ENCODE results near the gene NT5DC4. TPM values are rescaled to one million over a fixed set of nuclear protein-coding genes. Genes with fewer than 3 reads are reported as not detected.
"Not testable (repeated sequence)": the region's sequence is repeated elsewhere in the genome, so short reads cannot be mapped to it uniquely, and the experiment has no call there.

NT5DC4 gene
- polyA plus RNA-seq, 1 of the 3 experiments (the other 2 are of a cell fraction) = not detected

DNA sequence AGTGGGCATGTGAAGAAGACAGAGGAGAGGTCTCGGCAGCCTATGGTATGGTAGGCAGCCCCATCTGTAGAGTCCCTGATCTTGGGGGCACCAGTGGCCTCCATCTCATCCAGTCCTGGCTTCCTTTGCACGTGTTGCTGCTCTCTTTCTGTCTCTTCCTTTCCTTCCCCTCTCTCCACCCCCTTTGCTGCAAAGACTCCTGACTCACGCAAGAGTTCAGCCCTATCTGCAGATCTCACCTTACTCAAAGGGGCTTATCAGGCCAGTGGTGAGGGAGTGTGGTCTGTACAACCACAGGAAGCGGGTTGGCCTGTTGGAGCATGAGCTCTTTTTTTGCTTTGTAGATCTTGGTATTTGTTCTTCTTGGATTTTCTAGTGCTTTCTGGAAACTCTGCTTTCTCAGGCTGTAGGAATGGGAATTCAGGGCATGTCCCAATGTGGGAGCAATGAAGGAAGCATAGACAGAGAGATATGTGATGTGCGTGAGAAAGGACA lies 14.6 kb upstream of the NT5DC4 start (continued):
- no peak for TF ChIP-seq IRF3 (IDR thresholded peaks at IDR 0.05; ENCODE audit: low read depth, low read length)
- TF ChIP-seq TCF12 (IDR thresholded peaks at IDR 0.05) = no peak
- TF ChIP-seq NFIC (IDR thresholded peaks at IDR 0.05; ENCODE audit: borderline replicate concordance) = no peak
- TF ChIP-seq YY1 (IDR thresholded peaks at IDR 0.05; ENCODE audit: low read depth) = no peak

DNA sequence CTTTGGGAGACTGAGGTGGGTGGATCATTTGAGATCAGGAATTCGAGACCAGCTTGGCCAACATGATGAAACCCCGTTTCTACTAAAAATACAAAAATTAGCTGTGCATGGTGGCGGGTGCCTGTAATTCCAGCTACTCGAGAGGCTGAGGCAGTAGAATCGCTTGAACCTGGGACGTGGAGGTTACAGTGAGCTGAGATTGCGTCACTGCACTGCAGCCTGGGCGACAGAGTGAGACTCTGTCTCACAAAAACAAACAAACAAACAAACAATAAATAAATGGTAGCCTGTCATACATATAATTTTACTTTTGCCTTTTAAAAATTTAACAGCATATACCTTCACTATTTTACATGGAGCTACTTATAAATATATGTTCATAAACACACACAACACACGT lies 13.9 kb upstream of the NT5DC4 start:
- WGBS (ENCODE audit: low lambda C conversion rate) = 77% methylated on average over 9 of the region's 9 CpGs
- not testable (repeated sequence) for DNase-seq

GRCh38 chr2:112708968-112709367 lies 11.9 kb upstream of the NT5DC4 start:
- Histone ChIP-seq H3K4me2 (no peak overlapping the region), H3K27me3 (ENCODE audit: insufficient read depth) (no peaks in the 10 kb centered on the region), H3K36me3 (replicated peaks in 1 of 2; ENCODE audit: control insufficient read depth in 1 of 2, insufficient read depth in 2 of 2, low read length in 1 of 2) (no peaks in the 10 kb centered on the region), H3F3A (replicated peaks; ENCODE audit: insufficient read depth) (peaks cover 4% of the 10 kb centered on the region), H4K20me1 (ENCODE audit: insufficient read depth) (no peaks in the 10 kb centered on the region), H3K4me3 (ENCODE audit: low read depth in 2 of 2, low read length in 1 of 2) (no peak overlapping the region), H3K4me1 (ENCODE audit: control insufficient read depth in 1 of 2, insufficient read depth in 2 of 2, low read depth in 1 of 2, low read length in 1 of 2) (no peaks in the 10 kb centered on the region), H3K9ac (no peak overlapping the region), H3K9me3 (no peaks in the 10 kb centered on the region), H3K9me2 (no peaks in the 10 kb centered on the region), H3K79me2 (ENCODE audit: insufficient read depth) (no peaks in the 10 kb centered on the region), H3K27ac (ENCODE audit: low read depth in 2 of 2, low read length in 1 of 2) (no peak overlapping the region), H2AFZ (ENCODE audit: low read depth) (no peak overlapping the region)
- DNase-seq = no peak
- ChIA-PET POLR2A (no interaction called here), CTCF (interaction anchor here (0.6 to 2.2 kb wide), 3 partner anchors 18 to 228 kb away, joined by 3 to 10 read pairs (median 4); no protein-coding TSS in a partner anchor)
- 81% methylated on average over 10 of the region's 10 CpGs for WGBS (ENCODE audit: low lambda C conversion rate)
- TF ChIP-seq, protein P1, sequence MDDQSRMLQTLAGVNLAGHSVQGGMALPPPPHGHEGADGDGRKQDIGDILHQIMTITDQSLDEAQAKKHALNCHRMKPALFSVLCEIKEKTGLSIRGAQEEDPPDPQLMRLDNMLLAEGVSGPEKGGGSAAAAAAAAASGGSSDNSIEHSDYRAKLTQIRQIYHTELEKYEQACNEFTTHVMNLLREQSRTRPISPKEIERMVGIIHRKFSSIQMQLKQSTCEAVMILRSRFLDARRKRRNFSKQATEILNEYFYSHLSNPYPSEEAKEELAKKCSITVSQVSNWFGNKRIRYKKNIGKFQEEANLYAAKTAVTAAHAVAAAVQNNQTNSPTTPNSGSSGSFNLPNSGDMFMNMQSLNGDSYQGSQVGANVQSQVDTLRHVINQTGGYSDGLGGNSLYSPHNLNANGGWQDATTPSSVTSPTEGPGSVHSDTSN (IDR thresholded peaks at IDR 0.05) = no peak
- TF ChIP-seq EP300 (IDR thresholded peaks at IDR 0.05; ENCODE audit: borderline replicate concordance in 1 of 2, low read depth in 1 of 2, low read length in 1 of 2) = no peak
- TF ChIP-seq, protein P2, sequence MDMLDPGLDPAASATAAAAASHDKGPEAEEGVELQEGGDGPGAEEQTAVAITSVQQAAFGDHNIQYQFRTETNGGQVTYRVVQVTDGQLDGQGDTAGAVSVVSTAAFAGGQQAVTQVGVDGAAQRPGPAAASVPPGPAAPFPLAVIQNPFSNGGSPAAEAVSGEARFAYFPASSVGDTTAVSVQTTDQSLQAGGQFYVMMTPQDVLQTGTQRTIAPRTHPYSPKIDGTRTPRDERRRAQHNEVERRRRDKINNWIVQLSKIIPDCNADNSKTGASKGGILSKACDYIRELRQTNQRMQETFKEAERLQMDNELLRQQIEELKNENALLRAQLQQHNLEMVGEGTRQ (IDR thresholded peaks at IDR 0.05; ENCODE audit: borderline replicate concordance, low read depth, low read length) = no peak
- TF ChIP-seq NRF1 (IDR thresholded peaks at IDR 0.05; ENCODE audit: low read depth, low read length) = no peak
- no peak for TF ChIP-seq JUND (IDR thresholded peaks at IDR 0.05)
- TF ChIP-seq GABPA (IDR thresholded peaks at IDR 0.05; ENCODE audit: low read depth) = no peak
- TF ChIP-seq, protein P3, sequence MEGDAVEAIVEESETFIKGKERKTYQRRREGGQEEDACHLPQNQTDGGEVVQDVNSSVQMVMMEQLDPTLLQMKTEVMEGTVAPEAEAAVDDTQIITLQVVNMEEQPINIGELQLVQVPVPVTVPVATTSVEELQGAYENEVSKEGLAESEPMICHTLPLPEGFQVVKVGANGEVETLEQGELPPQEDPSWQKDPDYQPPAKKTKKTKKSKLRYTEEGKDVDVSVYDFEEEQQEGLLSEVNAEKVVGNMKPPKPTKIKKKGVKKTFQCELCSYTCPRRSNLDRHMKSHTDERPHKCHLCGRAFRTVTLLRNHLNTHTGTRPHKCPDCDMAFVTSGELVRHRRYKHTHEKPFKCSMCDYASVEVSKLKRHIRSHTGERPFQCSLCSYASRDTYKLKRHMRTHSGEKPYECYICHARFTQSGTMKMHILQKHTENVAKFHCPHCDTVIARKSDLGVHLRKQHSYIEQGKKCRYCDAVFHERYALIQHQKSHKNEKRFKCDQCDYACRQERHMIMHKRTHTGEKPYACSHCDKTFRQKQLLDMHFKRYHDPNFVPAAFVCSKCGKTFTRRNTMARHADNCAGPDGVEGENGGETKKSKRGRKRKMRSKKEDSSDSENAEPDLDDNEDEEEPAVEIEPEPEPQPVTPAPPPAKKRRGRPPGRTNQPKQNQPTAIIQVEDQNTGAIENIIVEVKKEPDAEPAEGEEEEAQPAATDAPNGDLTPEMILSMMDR (IDR thresholded peaks at IDR 0.05) = no peak
- TF ChIP-seq TAF1 (IDR thresholded peaks at IDR 0.05; ENCODE audit: borderline replicate concordance, low read depth, low read length) = no peak

More for the DNA sequence above, 13.9 kb upstream of the NT5DC4 start:
- CTCF ChIA-PET = interaction anchor here (0.7 to 5.6 kb wide), 5 partner anchors 8 to 106 kb away, joined by 3 to 22 read pairs (median 4); no protein-coding TSS in a partner anchor
- H3K27ac ChIP-seq (ENCODE audit: low read depth in 2 of 2, low read length in 1 of 2); H3K9me3 ChIP-seq; H3K9ac ChIP-seq; H3K79me2 ChIP-seq (ENCODE audit: insufficient read depth); H2AFZ ChIP-seq (ENCODE audit: low read depth); H4K20me1 ChIP-seq (ENCODE audit: insufficient read depth); H3K36me3 ChIP-seq (replicated peaks in 1 of 2; ENCODE audit: control insufficient read depth in 1 of 2, insufficient read depth in 2 of 2, low read length in 1 of 2); POLR2A ChIA-PET; H3K27me3 ChIP-seq (ENCODE audit: insufficient read depth); H3K4me2 ChIP-seq; H3F3A ChIP-seq (replicated peaks; ENCODE audit: insufficient read depth); H3K4me3 ChIP-seq (ENCODE audit: low read depth in 2 of 2, low read length in 1 of 2); H3K9me2 ChIP-seq; H3K4me1 ChIP-seq (ENCODE audit: control insufficient read depth in 1 of 2, insufficient read depth in 2 of 2, low read depth in 1 of 2, low read length in 1 of 2): not testable (repeated sequence)
